Loucy (cell line): Measurements from ENCODE around the gene ATF6.

Experiments used
- H2AFZ ChIP-seq: fragments of 200-600 bp; sonication (generic); 2 replicates; pipeline ENCODE4 v1.6.0; 2016; ENCODE audit warnings: antibody characterized with exemption, mild to moderate bottlenecking, low read length, moderate library complexity
- H3F3A ChIP-seq: fragments of 200-600 bp; 2 replicates; pipeline ENCODE4 v1.6.0; 2016; ENCODE audit warnings: antibody characterized with exemption, low read depth, mild to moderate bottlenecking
- H3K27me3 ChIP-seq: fragments of 200-600 bp; sonication (generic); 2 replicates; pipeline ENCODE4 v1.6.1; 2014; ENCODE audit warnings: low read length, mild to moderate bottlenecking; ENCODE audit not compliant: insufficient read depth, poor library complexity, severe bottlenecking
- H3K36me3 ChIP-seq: fragments of 200-600 bp; sonication (generic); 2 replicates; pipeline ENCODE4 v1.6.1; 2016; ENCODE audit warnings: low read length; ENCODE audit not compliant: insufficient read depth
- H3K4me1 ChIP-seq: fragments of 200-600 bp; sonication (generic); 2 replicates; pipeline ENCODE4 v1.5.1; 2014; ENCODE audit warnings: low read length, mild to moderate bottlenecking; ENCODE audit not compliant: insufficient read depth, poor library complexity, severe bottlenecking
- H3K4me2 ChIP-seq: fragments of 200-600 bp; sonication (generic); 2 replicates; pipeline ENCODE4 v1.6.0; 2014; ENCODE audit warnings: antibody characterized with exemption, low read length, low read depth, mild to moderate bottlenecking; ENCODE audit not compliant: poor library complexity, severe bottlenecking
- H3K4me3 ChIP-seq: fragments of 200-600 bp; sonication (generic); 2 replicates; pipeline ENCODE4 v1.5.1; 2014; ENCODE audit warnings: low read length, mild to moderate bottlenecking, mixed read lengths; ENCODE audit not compliant: poor library complexity, severe bottlenecking
- H3K79me2 ChIP-seq: fragments of 200-600 bp; sonication (generic); 2 replicates; pipeline ENCODE4 v1.6.1; 2014; ENCODE audit warnings: low read length; ENCODE audit not compliant: insufficient read depth
- H3K9ac ChIP-seq: fragments of 200-600 bp; sonication (generic); 2 replicates; pipeline ENCODE4 v1.6.0; 2014; ENCODE audit warnings: mild to moderate bottlenecking, low read depth, low read length, moderate library complexity; ENCODE audit not compliant: poor library complexity, severe bottlenecking
- H3K9me2 ChIP-seq: fragments of 200-600 bp; sonication (generic); replicated peaks from 2 replicates; pipeline ENCODE4 v1.6.1; 2016; ENCODE audit warnings: low read depth, low read length, mixed read lengths
- H3K9me3 ChIP-seq: fragments of 200-600 bp; sonication (generic); 2 replicates; pipeline ENCODE4 v1.6.1; 2014; ENCODE audit warnings: mild to moderate bottlenecking, antibody characterized with exemption, low read length, low read depth; ENCODE audit not compliant: insufficient read depth
- H4K20me1 ChIP-seq: fragments of 200-600 bp; sonication (generic); 2 replicates; pipeline ENCODE4 v1.6.0; 2014; ENCODE audit warnings: antibody characterized with exemption, low read length, mild to moderate bottlenecking; ENCODE audit not compliant: insufficient read depth, poor library complexity, severe bottlenecking
- CTCF ChIP-seq: fragments of 200-600 bp; sonication (generic); conservative IDR thresholded peaks from 2 replicates; pipeline ENCODE4 v1.5.1; 2014; ENCODE audit warnings: mild to moderate bottlenecking, antibody characterized with exemption, low read length
- EZH2phosphoT487 ChIP-seq: fragments of 200-600 bp; IDR thresholded peaks from 2 replicates; pipeline ENCODE4 v1.6.1; 2018; ENCODE audit warnings: antibody characterized with exemption, mild to moderate bottlenecking, moderate library complexity, borderline replicate concordance

Gene ATF6

GRCh38 chr1:161956097-161956496, 190.0 kb downstream of the ATF6 start:
- peaks cover 35% of the 10 kb centered on the region; the same call in 1 of the 2 replicates for H3K36me3 ChIP-seq
- no peaks in the 10 kb centered on the region for H3K9me2 ChIP-seq
- TF ChIP-seq EZH2phosphoT487 (no peak), CTCF (no peak)
- H3K79me2 ChIP-seq: no peaks in the 10 kb centered on the region
- no peaks in the 10 kb centered on the region for H3K27me3 ChIP-seq
- peaks cover 21% of the 10 kb centered on the region for H3K4me1 ChIP-seq
- no peak overlapping the region for H3K4me3 ChIP-seq
- H3K9me3 ChIP-seq: no peaks in the 10 kb centered on the region
- no peaks in the 10 kb centered on the region for H4K20me1 ChIP-seq
- H3K4me2 ChIP-seq: peak overlapping the region; percentile 33
- H2AFZ ChIP-seq: no peak overlapping the region
- H3F3A ChIP-seq: no peaks in the 10 kb centered on the region
- H3K9ac ChIP-seq: no peak overlapping the region

DNA sequence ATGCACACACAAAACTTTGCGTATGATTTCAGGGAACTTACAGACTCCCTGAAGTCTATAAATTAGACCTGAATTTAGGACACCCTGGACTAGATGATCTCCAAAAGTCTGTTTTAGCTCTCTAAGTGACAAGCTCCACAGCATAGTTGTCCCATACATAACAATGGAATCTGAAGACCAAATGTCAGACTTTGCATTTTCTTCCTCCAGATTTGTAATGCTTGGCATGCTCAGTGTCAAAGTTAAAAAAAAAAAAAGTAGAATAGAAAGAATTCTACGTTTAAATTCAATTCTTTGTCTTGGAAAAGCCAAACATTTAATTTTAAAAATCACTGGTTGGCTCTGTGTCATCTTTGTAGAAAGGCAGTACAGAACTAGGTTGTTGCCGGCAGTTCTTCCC, 190.8 kb downstream of the ATF6 start:
- Histone ChIP-seq H3K4me1 (peaks cover 21% of the 10 kb centered on the region), H3F3A (no peaks in the 10 kb centered on the region), H3K27me3 (no peaks in the 10 kb centered on the region), H3K9ac (no peak overlapping the region), H3K4me3 (no peak overlapping the region), H3K9me2 (no peaks in the 10 kb centered on the region), H3K9me3 (no peaks in the 10 kb centered on the region), H3K4me2 (no peak overlapping the region), H2AFZ (no peak overlapping the region), H3K36me3 (peaks cover 42% of the 10 kb centered on the region; the same call in 1 of the 2 replicates), H4K20me1 (no peaks in the 10 kb centered on the region), H3K79me2 (no peaks in the 10 kb centered on the region)
- TF ChIP-seq EZH2phosphoT487 (no peak), CTCF (no peak)

DNA sequence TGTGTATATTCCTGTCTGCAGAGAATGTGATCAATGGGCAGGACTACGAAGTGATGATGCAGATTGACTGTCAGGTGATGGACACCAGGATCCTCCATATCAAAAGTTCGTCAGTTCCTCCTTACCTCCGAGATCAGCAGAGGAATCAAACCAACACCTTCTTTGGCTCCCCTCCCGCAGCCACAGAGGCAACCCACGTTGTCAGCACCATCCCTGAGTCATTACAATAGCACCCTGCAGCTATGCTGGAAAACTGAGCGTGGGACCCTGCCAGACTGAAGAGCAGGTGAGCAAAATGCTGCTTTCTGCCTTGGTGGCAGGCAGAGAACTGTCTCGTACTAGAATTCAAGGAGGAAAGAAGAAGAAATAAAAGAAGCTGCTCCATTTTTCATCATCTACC, 192.3 kb downstream of the ATF6 start:
- Histone ChIP-seq H3K27me3 (no peaks in the 10 kb centered on the region), H3K9me3 (no peaks in the 10 kb centered on the region), H3K4me1 (peaks cover 19% of the 10 kb centered on the region), H3K9me2 (no peaks in the 10 kb centered on the region), H4K20me1 (no peaks in the 10 kb centered on the region), H2AFZ (no peak overlapping the region), H3K4me3 (no peak overlapping the region), H3K9ac (no peak overlapping the region), H3K79me2 (no peaks in the 10 kb centered on the region), H3K4me2 (no peak overlapping the region), H3K36me3 (peaks cover 54% of the 10 kb centered on the region; the same call in 1 of the 2 replicates), H3F3A (no peaks in the 10 kb centered on the region)
- TF ChIP-seq CTCF: no peak
- TF ChIP-seq EZH2phosphoT487: no peak
